ENCODE data around the gene LRP1B. TPM values are rescaled to one million over a fixed set of nuclear protein-coding genes. Genes with fewer than 3 reads are reported as not detected.

Gene LRP1B
- total and polyA plus RNA-seq, 2 experiments from 2014 or later, result not detected

GRCh38 chr2:140851258-140851981, 1279.4 kb downstream of the LRP1B start:
- Histone ChIP-seq H3K9ac (no peak overlapping the region), H3K4me3 (no peak overlapping the region), H4K20me1 (ENCODE audit: insufficient read depth) (no peaks in the 10 kb centered on the region), H3K4me2 (ENCODE audit: unreplicated experiment) (no peak overlapping the region), H3K27ac (no peak overlapping the region), H3K79me2 (ENCODE audit: insufficient read depth) (no peaks in the 10 kb centered on the region), H2AFZ (no peak overlapping the region), H3K9me2 (ENCODE audit: insufficient read depth) (no peaks in the 10 kb centered on the region), H3F3A (ENCODE audit: insufficient read depth) (no peaks in the 10 kb centered on the region), H3K27me3 (replicated peaks; ENCODE audit: insufficient read depth) (no peaks in the 10 kb centered on the region), H3K4me1 (ENCODE audit: insufficient read depth) (no peaks in the 10 kb centered on the region), H3K9me3 (ENCODE audit: low read depth) (no peaks in the 10 kb centered on the region), H3K36me3 (ENCODE audit: low read depth) (no peaks in the 10 kb centered on the region)
- TF ChIP-seq EZH2phosphoT487 (IDR thresholded peaks at IDR 0.05; ENCODE audit: insufficient read depth, low read depth), result no peak
- TF ChIP-seq EZH2 (IDR thresholded peaks at IDR 0.05; ENCODE audit: insufficient read depth, poor library complexity, severe bottlenecking), result no peak
- WGBS, 2 experiments (ENCODE audit: low coverage in 1 of 2, low lambda C conversion rate in 2 of 2, missing lambda C conversion rate in 2 of 2), result 63 to 66% methylated on average over 4 of the region's 4 CpGs
- no peak for DNase-seq
- in situ Hi-C loops (cut with MboI), result no loop called here

- H3K36me3 ChIP-seq (ENCODE audit: low read depth), result no peaks in the 10 kb centered on the region
- no peak for DNase-seq
- no peak overlapping the region for H3K4me3 ChIP-seq
- WGBS, 2 experiments (ENCODE audit: low coverage in 1 of 2, low lambda C conversion rate in 2 of 2, missing lambda C conversion rate in 2 of 2), result 75% methylated on average over 1 of the region's 1 CpG
- H3K9me3 ChIP-seq (ENCODE audit: low read depth), result no peaks in the 10 kb centered on the region
- H2AFZ ChIP-seq, result no peak overlapping the region
- H3K27me3 ChIP-seq (replicated peaks; ENCODE audit: insufficient read depth), result no peaks in the 10 kb centered on the region
- H3F3A ChIP-seq (ENCODE audit: insufficient read depth), result no peaks in the 10 kb centered on the region
- H3K4me1 ChIP-seq (ENCODE audit: insufficient read depth), result no peaks in the 10 kb centered on the region
- H3K4me2 ChIP-seq (ENCODE audit: unreplicated experiment), result no peak overlapping the region
- TF ChIP-seq EZH2phosphoT487 (IDR thresholded peaks at IDR 0.05; ENCODE audit: insufficient read depth, low read depth), result no peak
- TF ChIP-seq EZH2 (IDR thresholded peaks at IDR 0.05; ENCODE audit: insufficient read depth, poor library complexity, severe bottlenecking), result no peak
- no peak overlapping the region for H3K27ac ChIP-seq
- no peaks in the 10 kb centered on the region for H3K79me2 ChIP-seq (ENCODE audit: insufficient read depth)
- no peak overlapping the region for H3K9ac ChIP-seq
- in situ Hi-C loops (cut with MboI), result no loop called here
- no peaks in the 10 kb centered on the region for H3K9me2 ChIP-seq (ENCODE audit: insufficient read depth)
- no peaks in the 10 kb centered on the region for H4K20me1 ChIP-seq (ENCODE audit: insufficient read depth)
These were observed 1287.6 kb downstream of the LRP1B start for GRCh38 chr2:140843186-140843585.

- Histone ChIP-seq H3K9me2 (ENCODE audit: insufficient read depth) (no peaks in the 10 kb centered on the region), H3K9me3 (ENCODE audit: low read depth) (no peaks in the 10 kb centered on the region), H4K20me1 (ENCODE audit: insufficient read depth) (no peaks in the 10 kb centered on the region), H2AFZ (no peak overlapping the region), H3K36me3 (ENCODE audit: low read depth) (no peaks in the 10 kb centered on the region), H3K79me2 (ENCODE audit: insufficient read depth) (no peaks in the 10 kb centered on the region), H3K4me2 (ENCODE audit: unreplicated experiment) (no peak overlapping the region), H3K9ac (no peak overlapping the region), H3F3A (ENCODE audit: insufficient read depth) (no peaks in the 10 kb centered on the region), H3K4me1 (ENCODE audit: insufficient read depth) (no peaks in the 10 kb centered on the region), H3K27ac (no peak overlapping the region), H3K4me3 (no peak overlapping the region), H3K27me3 (replicated peaks; ENCODE audit: insufficient read depth) (no peaks in the 10 kb centered on the region)
- no peak for DNase-seq
- TF ChIP-seq EZH2phosphoT487 (IDR thresholded peaks at IDR 0.05; ENCODE audit: insufficient read depth, low read depth) (no peak), EZH2 (IDR thresholded peaks at IDR 0.05; ENCODE audit: insufficient read depth, poor library complexity, severe bottlenecking) (no peak)
- WGBS, 2 experiments (ENCODE audit: low coverage in 1 of 2, low lambda C conversion rate in 2 of 2, missing lambda C conversion rate in 2 of 2), result 36 to 44% methylated on average over 3 of the region's 3 CpGs
- in situ Hi-C loops (cut with MboI), result no loop called here
These were observed 1288.7 kb downstream of the LRP1B start for GRCh38 chr2:140842110-140842509.

- no peaks in the 10 kb centered on the region for H3K79me2 ChIP-seq (ENCODE audit: insufficient read depth)
- TF ChIP-seq EZH2phosphoT487 (IDR thresholded peaks at IDR 0.05; ENCODE audit: insufficient read depth, low read depth) (no peak), EZH2 (IDR thresholded peaks at IDR 0.05; ENCODE audit: insufficient read depth, poor library complexity, severe bottlenecking) (no peak)
These were observed 1289.7 kb downstream of the LRP1B start for GRCh38 chr2:140841141-140841540.

More at GRCh38 chr2:140841141-140841540, 1289.7 kb downstream of the LRP1B start:
- Histone ChIP-seq H4K20me1 (ENCODE audit: insufficient read depth) (no peaks in the 10 kb centered on the region), H3K9me2 (ENCODE audit: insufficient read depth) (no peaks in the 10 kb centered on the region), H3K4me3 (no peak overlapping the region), H3K4me1 (ENCODE audit: insufficient read depth) (no peaks in the 10 kb centered on the region), H3K9me3 (ENCODE audit: low read depth) (no peaks in the 10 kb centered on the region), H3F3A (ENCODE audit: insufficient read depth) (no peaks in the 10 kb centered on the region), H3K36me3 (ENCODE audit: low read depth) (no peaks in the 10 kb centered on the region), H3K4me2 (ENCODE audit: unreplicated experiment) (no peak overlapping the region), H2AFZ (no peak overlapping the region), H3K9ac (no peak overlapping the region), H3K27me3 (replicated peaks; ENCODE audit: insufficient read depth) (no peaks in the 10 kb centered on the region), H3K27ac (no peak overlapping the region)
- WGBS, 2 experiments (ENCODE audit: low coverage in 1 of 2, low lambda C conversion rate in 2 of 2, missing lambda C conversion rate in 2 of 2), result 49 to 50% methylated on average over 3 of the region's 3 CpGs
- no peak for DNase-seq
- in situ Hi-C loops (cut with MboI), result no loop called here
